Neural cell (in vitro differentiated cells): Measurements from ENCODE around the gene RASA4. TPM values are rescaled to one million over a fixed set of nuclear protein-coding genes. Genes with fewer than 3 reads are reported as not detected.
"Not testable (repeated sequence)": the region's sequence is repeated elsewhere in the genome, so short reads cannot be mapped to it uniquely, and the experiment has no call there.

Experiments
- H2AFZ ChIP-seq: fragments of 200-600, 300-800 bp; sonication (generic), shearing (Covaris generic); 2 replicates; pipeline ENCODE4 v1.6.0; 2014; ENCODE audit warnings: low read depth, mild to moderate bottlenecking, antibody characterized with exemption, low read length, moderate library complexity
- H3F3A ChIP-seq: fragments of 200-600 bp; shearing (Covaris generic); 2 replicates; pipeline ENCODE4 v1.6.1; 2016; ENCODE audit warnings: mild to moderate bottlenecking, moderate library complexity, mixed read lengths, antibody characterized with exemption, low read length; ENCODE audit not compliant: insufficient read depth, poor library complexity, severe bottlenecking
- H3K27ac ChIP-seq: fragments of 200-600, 300-800 bp; sonication (generic), shearing (Covaris generic); 2 replicates; pipeline ENCODE4 v1.5.1; 2014; ENCODE audit warnings: mild to moderate bottlenecking, low read length, moderate library complexity
- H3K27me3 ChIP-seq: fragments of 300-800, 200-600 bp; sonication (generic), shearing (Covaris generic); 2 replicates; pipeline ENCODE4 v1.6.0; 2014; ENCODE audit warnings: mild to moderate bottlenecking, low read depth, low read length, moderate library complexity; ENCODE audit not compliant: insufficient read depth
- H3K36me3 ChIP-seq: fragments of 300-800, 200-600 bp; sonication (generic), shearing (Covaris generic); 2 replicates; pipeline ENCODE4 v1.5.1; 2014; ENCODE audit warnings: mild to moderate bottlenecking, antibody characterized with exemption, low read length, moderate library complexity; ENCODE audit not compliant: insufficient read depth
- H3K4me2 ChIP-seq: fragments of 300-800, 200-600 bp; sonication (generic), shearing (Covaris generic); 2 replicates; pipeline ENCODE4 v1.6.0; 2014; ENCODE audit warnings: mild to moderate bottlenecking, low read length
- H3K4me3 ChIP-seq: fragments of 300-800, 200-600 bp; sonication (generic), shearing (Covaris generic); 2 replicates; pipeline ENCODE4 v1.5.1; 2014; ENCODE audit warnings: mild to moderate bottlenecking, low read length, moderate library complexity
- H3K79me2 ChIP-seq: fragments of 200-600 bp; shearing (Covaris generic); replicated peaks from 2 replicates; pipeline ENCODE4 v1.6.0; 2014; ENCODE audit warnings: mild to moderate bottlenecking, low read length, moderate library complexity; ENCODE audit not compliant: insufficient read depth
- H3K9ac ChIP-seq: fragments of 300-800, 200-600 bp; sonication (generic), shearing (Covaris generic); 2 replicates; pipeline ENCODE4 v1.6.1; 2016; ENCODE audit warnings: mild to moderate bottlenecking, low read length, mixed read lengths
- H3K9me2 ChIP-seq: fragments of 200-600 bp; shearing (Covaris generic); 2 replicates; pipeline ENCODE4 v1.6.1; 2016; ENCODE audit warnings: mild to moderate bottlenecking, low read length, mixed read lengths; ENCODE audit not compliant: insufficient read depth
- H3K9me3 ChIP-seq: fragments of 200-600, 300-800 bp; sonication (generic), shearing (Covaris generic); 2 replicates; pipeline ENCODE4 v1.6.1; 2016; ENCODE audit warnings: mild to moderate bottlenecking, mixed run types, low read length, moderate library complexity, mixed read lengths
- H4K20me1 ChIP-seq: fragments of 200-600 bp; shearing (Covaris generic); 2 replicates; pipeline ENCODE4 v1.6.1; 2016; ENCODE audit warnings: mild to moderate bottlenecking, mixed run types; ENCODE audit not compliant: insufficient read depth
- polyA plus RNA-seq: library from polyadenylated mRNA; depleted of rRNA; stranded (reverse); fragments of >200 nt; gene quantifications from 2 replicates; pipeline ENCODE4 v1.2.3, GENCODE V29; 2014

RASA4 gene
- polyA plus RNA-seq, 1 donor from 2014 or later = 151 TPM

DNA sequence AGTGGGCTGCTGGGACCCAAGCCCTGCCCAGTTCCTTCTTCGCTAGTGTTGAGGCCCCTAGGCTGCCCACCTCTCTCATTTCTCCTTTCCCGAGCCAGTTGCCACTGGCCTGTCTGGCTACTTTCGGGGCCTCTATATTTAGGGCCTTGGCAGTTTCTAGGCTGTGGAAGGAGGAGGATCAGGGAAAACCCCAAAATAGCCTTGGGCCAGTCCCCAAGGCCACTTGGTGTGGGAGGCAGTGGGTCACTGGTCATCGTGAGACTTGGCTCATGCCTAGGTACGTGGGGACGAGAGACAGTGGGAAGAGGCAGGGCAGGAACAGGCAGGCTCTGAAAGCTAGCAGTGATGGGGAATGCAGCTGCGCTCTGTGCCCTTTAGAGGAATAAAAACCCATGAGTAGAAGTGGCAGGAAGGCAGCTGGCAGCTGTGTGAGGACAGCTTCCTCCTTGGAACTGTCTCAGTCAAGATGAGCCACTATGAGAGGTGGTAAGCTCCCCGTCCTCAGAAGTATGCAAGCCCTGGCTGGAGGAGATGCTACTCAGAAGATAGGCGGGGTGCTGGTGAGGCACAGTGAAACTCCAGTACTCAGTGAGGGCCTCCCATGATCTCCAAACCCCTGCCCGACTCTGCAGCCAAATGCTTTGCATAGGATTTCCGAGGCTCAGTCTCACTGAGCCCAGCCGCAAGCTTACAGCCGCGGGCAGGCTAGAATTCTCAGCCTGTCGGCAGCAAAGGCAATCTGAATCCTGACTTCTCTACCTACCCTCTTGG, 2.8 kb downstream of the RASA4 start:
- not testable (repeated sequence) for H2AFZ ChIP-seq, H3K9me2 ChIP-seq, H3K9me3 ChIP-seq, H3F3A ChIP-seq, H3K4me3 ChIP-seq, H3K79me2 ChIP-seq, H3K9ac ChIP-seq, H3K36me3 ChIP-seq, H3K27me3 ChIP-seq, H3K4me2 ChIP-seq, H4K20me1 ChIP-seq, H3K27ac ChIP-seq

DNA sequence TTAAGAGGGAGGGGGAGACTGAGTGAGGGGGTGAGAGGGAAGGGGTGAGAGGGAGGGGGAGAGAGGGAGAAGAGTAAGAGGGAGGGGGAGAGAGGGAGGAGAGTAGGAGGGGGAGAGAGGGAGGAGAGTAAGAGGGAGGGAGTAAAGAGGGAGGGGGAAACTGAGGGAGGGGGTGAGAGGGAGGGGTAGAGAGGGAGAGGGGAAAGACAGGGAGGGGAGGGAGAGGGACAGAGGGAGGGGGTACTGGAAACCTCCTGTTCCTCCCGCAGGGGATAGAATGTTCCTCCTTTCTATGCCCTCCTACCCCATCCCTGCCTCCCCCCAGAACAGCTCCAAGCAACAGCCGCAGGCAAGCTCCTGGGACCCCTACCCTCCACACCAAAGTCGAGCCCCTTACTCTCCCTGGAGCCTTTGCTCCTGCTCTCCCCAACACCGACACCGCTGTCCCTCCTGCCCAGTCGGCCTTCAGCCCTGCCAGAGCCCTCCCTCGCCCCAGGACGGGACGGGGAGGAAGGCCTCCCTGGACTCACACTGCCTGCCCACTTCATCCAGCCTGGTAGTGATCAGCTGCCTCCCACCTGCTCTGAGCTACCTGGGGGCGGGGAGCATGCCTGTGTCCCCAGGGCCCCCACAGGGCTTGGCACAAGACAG, 4.8 kb downstream of the RASA4 start:
- H3K9me3 ChIP-seq, H3K79me2 ChIP-seq, H2AFZ ChIP-seq, H3F3A ChIP-seq, H3K36me3 ChIP-seq, H4K20me1 ChIP-seq, H3K9me2 ChIP-seq, H3K27me3 ChIP-seq, H3K4me2 ChIP-seq: not testable (repeated sequence)
- peak overlapping the region; percentile 60 for H3K27ac ChIP-seq
- H3K9ac ChIP-seq = peak overlapping the region; percentile 50
- peak overlapping the region; percentile 50 for H3K4me3 ChIP-seq

DNA sequence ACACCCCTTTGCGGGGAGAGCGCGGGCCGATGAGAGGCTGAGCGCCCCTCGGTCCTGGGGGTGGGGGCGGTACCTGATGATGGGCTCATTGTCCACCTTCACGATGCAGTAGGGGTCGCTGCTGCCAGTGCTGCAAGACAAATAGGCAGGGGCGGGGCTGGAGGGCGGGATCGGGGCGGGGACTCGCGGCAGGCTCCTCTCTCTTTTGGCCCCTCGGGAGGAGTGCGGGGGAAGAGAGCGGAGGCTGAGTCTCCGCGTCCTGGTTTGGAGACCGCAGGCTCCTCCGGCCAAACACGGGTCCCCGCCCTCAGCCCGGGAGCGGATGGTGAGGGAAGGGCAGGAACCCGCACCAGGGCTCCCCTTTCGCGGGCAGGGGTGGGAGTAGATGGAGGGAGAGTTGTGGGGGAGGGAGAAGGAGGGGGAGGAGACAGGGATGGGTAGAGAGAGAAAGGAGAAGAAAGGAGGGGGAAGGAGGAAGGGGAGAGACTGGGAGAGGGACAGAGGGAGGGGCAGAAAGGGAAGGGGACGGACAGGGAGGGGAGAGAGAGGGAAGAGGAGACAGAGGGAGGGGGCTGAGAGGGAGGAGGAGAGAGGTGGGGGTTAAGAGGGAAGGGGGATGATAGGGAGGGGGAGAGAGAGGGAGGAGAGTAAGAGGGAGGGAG, 5.4 kb downstream of the RASA4 start:
- H2AFZ ChIP-seq, H3K27me3 ChIP-seq, H3F3A ChIP-seq, H3K9me2 ChIP-seq, H3K4me3 ChIP-seq, H4K20me1 ChIP-seq, H3K36me3 ChIP-seq, H3K79me2 ChIP-seq, H3K9ac ChIP-seq, H3K4me2 ChIP-seq, H3K27ac ChIP-seq, H3K9me3 ChIP-seq: not testable (repeated sequence)

DNA sequence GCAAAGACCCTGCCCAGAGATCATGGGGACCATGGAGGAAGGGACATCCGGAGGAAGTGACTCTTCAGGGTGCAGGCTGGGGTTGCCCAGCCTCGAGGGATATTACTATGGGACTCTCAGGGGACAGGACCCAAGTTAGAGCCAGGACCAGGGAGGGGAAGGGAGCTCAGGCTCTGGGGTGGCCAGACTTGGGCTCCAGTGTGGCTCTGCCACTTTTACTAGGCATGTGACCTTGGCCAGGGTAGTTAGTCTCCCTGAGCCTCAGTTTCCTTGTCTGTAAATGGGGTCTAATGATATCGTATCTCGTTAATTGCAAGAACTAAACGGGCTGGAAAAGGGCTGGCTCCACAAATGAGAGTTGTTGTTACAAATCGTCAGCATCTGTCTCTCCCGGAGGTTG, 6.1 kb downstream of the RASA4 start:
- H3K9me3 ChIP-seq, H3K4me2 ChIP-seq, H3F3A ChIP-seq, H3K9me2 ChIP-seq, H4K20me1 ChIP-seq, H3K79me2 ChIP-seq, H3K4me3 ChIP-seq, H3K27ac ChIP-seq, H2AFZ ChIP-seq, H3K27me3 ChIP-seq, H3K36me3 ChIP-seq, H3K9ac ChIP-seq: not testable (repeated sequence)

DNA sequence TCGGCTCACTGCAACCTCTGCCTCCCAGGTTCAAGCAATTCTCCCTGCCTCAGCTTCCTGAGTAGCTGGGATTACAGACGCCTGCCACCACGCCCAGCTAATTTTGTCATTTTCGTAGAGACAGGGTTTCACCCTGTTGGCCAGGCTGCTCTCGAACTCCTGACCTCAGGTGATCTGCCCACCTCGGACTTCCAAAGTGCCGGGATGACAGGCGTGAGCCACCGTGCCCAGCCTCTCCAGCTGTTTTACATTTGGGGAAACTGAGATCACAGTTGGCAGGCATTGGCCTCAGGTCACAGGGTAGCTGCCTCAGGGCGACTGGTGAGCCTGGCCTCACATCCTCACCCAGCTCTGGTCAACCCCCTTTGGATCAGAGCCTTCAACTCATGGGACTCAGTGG, 6.8 kb downstream of the RASA4 start:
- not testable (repeated sequence) for H3K79me2 ChIP-seq, H3K9me2 ChIP-seq, H3K9ac ChIP-seq, H3K27me3 ChIP-seq, H3K36me3 ChIP-seq, H3K4me2 ChIP-seq, H3K27ac ChIP-seq, H3K4me3 ChIP-seq, H3K9me3 ChIP-seq, H2AFZ ChIP-seq, H3F3A ChIP-seq, H4K20me1 ChIP-seq

DNA sequence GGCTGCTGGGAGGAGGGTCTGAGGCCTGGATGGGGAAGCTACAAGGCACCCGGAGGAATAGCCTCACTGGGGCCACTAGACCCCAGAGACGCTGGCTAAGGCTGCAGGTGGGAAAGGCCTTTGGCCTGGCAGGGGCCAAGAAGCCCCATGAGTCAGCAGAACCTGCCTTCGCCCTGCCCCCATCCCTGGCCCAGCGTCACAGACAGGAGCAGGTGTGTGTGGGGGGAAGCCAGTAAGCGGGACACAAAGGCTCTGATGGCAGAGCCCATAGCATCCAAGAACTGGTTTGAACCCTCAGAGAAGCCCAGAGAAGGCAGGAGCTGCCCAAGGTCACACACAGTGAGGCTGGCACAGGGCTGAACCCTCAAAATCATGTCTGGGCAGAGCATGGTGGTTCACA, 9.7 kb downstream of the RASA4 start:
- H4K20me1 ChIP-seq, H3K36me3 ChIP-seq, H3K9me2 ChIP-seq, H3K4me3 ChIP-seq, H3K27me3 ChIP-seq, H3K9ac ChIP-seq, H3K9me3 ChIP-seq, H3K27ac ChIP-seq, H3K4me2 ChIP-seq, H2AFZ ChIP-seq, H3K79me2 ChIP-seq, H3F3A ChIP-seq: not testable (repeated sequence)

DNA sequence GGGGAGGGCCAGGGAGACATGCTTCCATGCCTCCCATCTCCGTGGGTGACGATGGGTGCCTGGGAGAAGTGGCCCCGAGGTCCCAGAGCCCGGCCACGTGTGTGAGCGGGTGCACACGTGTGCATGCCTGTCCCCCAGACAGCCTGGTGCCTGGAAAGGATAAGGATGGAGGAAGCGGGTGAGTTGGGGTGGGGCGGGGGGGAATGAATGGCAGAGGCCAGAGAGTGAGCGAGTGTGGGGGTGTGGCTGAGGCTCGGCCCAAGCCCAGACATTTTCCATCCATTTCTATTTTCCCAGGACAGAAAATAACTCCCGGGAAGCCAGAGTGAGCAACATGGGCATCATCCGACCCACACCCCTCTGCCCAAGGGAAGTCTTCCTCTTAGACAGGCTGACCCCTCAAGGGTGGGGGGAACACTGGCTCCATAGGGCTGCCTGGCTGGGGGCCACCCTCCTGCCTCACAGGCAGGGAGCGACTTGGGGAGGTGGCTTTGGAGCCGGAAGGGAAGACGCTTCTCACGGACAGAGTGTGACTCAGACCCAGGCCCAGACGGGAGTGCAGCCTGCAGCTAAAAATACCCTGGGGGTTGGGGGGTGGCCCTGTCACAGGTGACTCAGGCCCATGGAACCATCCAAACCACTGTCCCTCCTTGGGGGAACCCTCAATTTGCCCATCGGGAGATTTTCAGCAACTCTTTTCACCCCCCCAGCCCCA, 12.0 kb downstream of the RASA4 start:
- not testable (repeated sequence) for H3F3A ChIP-seq, H4K20me1 ChIP-seq, H3K27ac ChIP-seq, H3K9me2 ChIP-seq, H3K4me2 ChIP-seq, H3K36me3 ChIP-seq, H3K9ac ChIP-seq, H2AFZ ChIP-seq, H3K27me3 ChIP-seq, H3K9me3 ChIP-seq, H3K4me3 ChIP-seq, H3K79me2 ChIP-seq
